BLaER1 treated with 17β-estradiol and CSF1 and Interleukin-3, amounts not matched to agents 10 nM and 100 nM (cell line): ENCODE measurements around the gene CHMP1A.
"Not testable (repeated sequence)": the region's sequence is repeated elsewhere in the genome, so short reads cannot be mapped to it uniquely, and the experiment has no call there.

Experiments
- H3K27ac ChIP-seq, 11 experiments: shearing (Covaris generic); formaldehyde crosslinking; 2 replicates each; pipeline ENCODE4 v1.8.1; 2022
- H3K27me3 ChIP-seq, 11 experiments: shearing (Covaris generic); formaldehyde crosslinking; 2 replicates each; pipeline ENCODE4 v1.8.1; 2022
- H3K36me3 ChIP-seq, 11 experiments: shearing (Covaris generic); formaldehyde crosslinking; 2 replicates each; pipeline ENCODE4 v1.8.1; 2022
- H3K4me1 ChIP-seq, 10 experiments: shearing (Covaris generic); formaldehyde crosslinking; 2 replicates each; pipeline ENCODE4 v1.8.1; 2022
- H3K4me2 ChIP-seq, 11 experiments: shearing (Covaris generic); formaldehyde crosslinking; 2 replicates each; pipeline ENCODE4 v1.8.1; 2022
- H3K4me3 ChIP-seq, 10 experiments: shearing (Covaris generic); formaldehyde crosslinking; 2 replicates each; pipeline ENCODE4 v1.8.1; 2022
- H3K9ac ChIP-seq, 11 experiments: shearing (Covaris generic); formaldehyde crosslinking; 2 replicates each; pipeline ENCODE4 v1.8.1; 2022
- H3K9me3 ChIP-seq, 11 experiments: shearing (Covaris generic); formaldehyde crosslinking; replicated peaks in 1 of 11; 2 replicates each; pipeline ENCODE4 v1.8.1; 2022
- H4K20me1 ChIP-seq, 11 experiments: shearing (Covaris generic); formaldehyde crosslinking; 2 replicates each; pipeline ENCODE4 v1.8.1; 2022
- Cebpa-rat ChIP-seq, 11 experiments: shearing (Covaris generic); IDR thresholded peaks; 2 replicates each; pipeline ENCODE4 v1.8.1; 2022

CHMP1A gene

GRCh38 chr16:89687092-89687940 is 29.8 kb upstream of the CHMP1A start:
- Histone ChIP-seq H3K27me3 (no peaks in the 10 kb centered on the region), H3K4me1 (peaks cover 13 to 41% (median 32%) of the 10 kb centered on the region in 10 experiments), H3K4me2 (peak overlapping the region; percentile 85 to 99 (median 97)), H3K9ac (peak overlapping the region; percentile 77 to 96 (median 88)), H4K20me1 (peaks cover 0 to 48% (median 32%) of the 10 kb centered on the region in 11 experiments; a peak in 17 of 22 replicates), H3K4me3 (peak overlapping the region; percentile 66 to 86 (median 80)), H3K36me3 (peaks cover 31 to 78% (median 69%) of the 10 kb centered on the region in 11 experiments), H3K9me3 (peaks cover 13 to 34% (median 31%) of the 10 kb centered on the region in 11 experiments), H3K27ac (peak overlapping the region; percentile 55 to 96 (median 88); a peak in 20 of 22 replicates)
- no peak for TF ChIP-seq Cebpa-rat (IDR thresholded peaks at IDR 0.05)

- peaks cover 24 to 76% (median 65%) of the 10 kb centered on the region in 11 experiments for H3K36me3 ChIP-seq
- H3K9ac ChIP-seq = peak within 1 kb of the TSS; percentile 77 to 96 (median 88)
- H3K4me3 ChIP-seq = peak within 1 kb of the TSS; percentile 66 to 86 (median 80)
- H3K27me3 ChIP-seq = no peaks in the 10 kb centered on the region
- H3K4me2 ChIP-seq = peak within 1 kb of the TSS; percentile 85 to 99 (median 97)
- H4K20me1 ChIP-seq = peaks cover 0 to 41% (median 25%) of the 10 kb centered on the region in 11 experiments; a peak in 15 of 22 replicates
- H3K9me3 ChIP-seq = peaks cover 13 to 40% (median 34%) of the 10 kb centered on the region in 11 experiments
- TF ChIP-seq Cebpa-rat (IDR thresholded peaks at IDR 0.05) = no peak
- peaks cover 13 to 33% (median 25%) of the 10 kb centered on the region in 10 experiments for H3K4me1 ChIP-seq
- H3K27ac ChIP-seq = peak within 1 kb of the TSS; percentile 55 to 96 (median 88); a peak in 20 of 22 replicates
These were observed 29.1 kb upstream of the CHMP1A start, which contains the start of gene CDK10 for GRCh38 chr16:89686520-89687091. TSS of gene CDK10 (plus strand) at chr16:89686689. CDS start at chr16:89686711, 22 bp downstream.

- no peak for TF ChIP-seq Cebpa-rat (IDR thresholded peaks at IDR 0.05)
- 0 out of 22 replicates have a peak overlapping the region, but pooled peaks of 2 of the 11 experiments have one; percentile 85 to 87 for H3K4me2 ChIP-seq
These were observed 28.4 kb upstream of the CHMP1A start for GRCh38 chr16:89685916-89686315.

GRCh38 chr16:89678258-89678657 is 20.8 kb upstream of the CHMP1A start:
- H3K36me3 ChIP-seq = peaks cover 5 to 58% (median 38%) of the 10 kb centered on the region in 11 experiments; a peak in 21 of 22 replicates
- TF ChIP-seq Cebpa-rat (IDR thresholded peaks at IDR 0.05) = no peak
- H3K4me1 ChIP-seq = no peaks in the 10 kb centered on the region
- H3K4me3 ChIP-seq = peak overlapping the region in 2 of 10 experiments; percentile 6 to 29; a peak in 3 of 20 replicates
- no peaks in the 10 kb centered on the region for H3K27me3 ChIP-seq
- H3K9ac ChIP-seq = no peak overlapping the region
- no peak overlapping the region for H3K4me2 ChIP-seq
- H3K27ac ChIP-seq = no peak overlapping the region
- H4K20me1 ChIP-seq = no peaks in the 10 kb centered on the region
- H3K9me3 ChIP-seq = peaks cover 50 to 78% (median 71%) of the 10 kb centered on the region in 11 experiments

More at GRCh38 chr16:89685916-89686315, 28.4 kb upstream of the CHMP1A start:
- H3K27me3 ChIP-seq = no peaks in the 10 kb centered on the region
- H4K20me1 ChIP-seq = peaks cover 0 to 39% (median 20%) of the 10 kb centered on the region in 11 experiments; a peak in 13 of 22 replicates
- no peak overlapping the region for H3K4me3 ChIP-seq
- no peak overlapping the region for H3K27ac ChIP-seq
- peaks cover 17 to 47% (median 39%) of the 10 kb centered on the region in 11 experiments for H3K9me3 ChIP-seq
- H3K9ac ChIP-seq = no peak overlapping the region
- H3K36me3 ChIP-seq = peaks cover 18 to 73% (median 63%) of the 10 kb centered on the region in 11 experiments
- H3K4me1 ChIP-seq = peaks cover 13 to 27% (median 19%) of the 10 kb centered on the region in 10 experiments

GRCh38 chr16:89672177-89672941 is 14.9 kb upstream of the CHMP1A start:
- H3K4me1 ChIP-seq = peaks cover 16 to 26% (median 20%) of the 10 kb centered on the region in 10 experiments
- H3K36me3 ChIP-seq = peaks cover 0 to 17% (median 2%) of the 10 kb centered on the region in 11 experiments; a peak in 6 of 22 replicates
- H3K27ac ChIP-seq = no peak overlapping the region
- H3K4me2 ChIP-seq = no peak overlapping the region
- H3K9me3 ChIP-seq = peaks cover 5 to 27% (median 20%) of the 10 kb centered on the region in 11 experiments
- H3K9ac ChIP-seq = no peak overlapping the region
- no peaks in the 10 kb centered on the region for H3K27me3 ChIP-seq
- H3K4me3 ChIP-seq = no peak overlapping the region
- no peak for TF ChIP-seq Cebpa-rat (IDR thresholded peaks at IDR 0.05)
- peaks cover 0 to 8% (median 0%) of the 10 kb centered on the region in 11 experiments; a peak in 4 of 22 replicates for H4K20me1 ChIP-seq

- H3K9ac ChIP-seq, H4K20me1 ChIP-seq, H3K4me2 ChIP-seq, H3K27ac ChIP-seq, H3K4me3 ChIP-seq, H3K27me3 ChIP-seq: not testable (repeated sequence)
- Histone ChIP-seq H3K9me3 (peaks cover 1 to 23% (median 14%) of the 10 kb centered on the region in 11 experiments; a peak in 20 of 22 replicates), H3K36me3 (peaks cover 0 to 15% (median under 1%) of the 10 kb centered on the region in 11 experiments; a peak in 11 of 22 replicates), H3K4me1 (peaks cover 17 to 26% (median 20%) of the 10 kb centered on the region in 10 experiments)
These were observed 14.1 kb upstream of the CHMP1A start for GRCh38 chr16:89671565-89671964.

- no peaks in the 10 kb centered on the region for H3K27me3 ChIP-seq
- H4K20me1 ChIP-seq = peaks cover 0 to 8% (median 0%) of the 10 kb centered on the region in 11 experiments; a peak in 4 of 22 replicates
- H3K4me3 ChIP-seq = no peak overlapping the region
- peaks cover 0 to 23% (median 8%) of the 10 kb centered on the region in 11 experiments; a peak in 14 of 22 replicates for H3K36me3 ChIP-seq
- peak overlapping the region in 3 of 11 experiments; percentile 7 to 64 (median 10); a peak in 3 of 22 replicates for H3K4me2 ChIP-seq
- TF ChIP-seq Cebpa-rat (IDR thresholded peaks at IDR 0.05) = no peak
- H3K27ac ChIP-seq = no peak overlapping the region
- H3K9ac ChIP-seq = peak overlapping the region in 2 of 11 experiments; percentile 20 to 43; a peak in 1 of 22 replicates
- peaks cover under 1 to 23% (median 14%) of the 10 kb centered on the region in 11 experiments; a peak in 19 of 22 replicates for H3K9me3 ChIP-seq
- peaks cover 17 to 26% (median 20%) of the 10 kb centered on the region in 10 experiments for H3K4me1 ChIP-seq
These were observed 13.3 kb upstream of the CHMP1A start for GRCh38 chr16:89670496-89671431.
